K562 (cell line): ENCODE results near the gene ACTG2. TPM values are rescaled to one million over a fixed set of nuclear protein-coding genes. Genes with fewer than 3 reads are reported as not detected.

Experiments
- ATAC-seq: fragments of 200-7000 bp; cut with Tn5 transposase; 3 replicates; pipeline ENCODE4 v1.9.1; 2020; ENCODE audit warnings: moderate library complexity
- BruUV-seq: library from RNA; stranded (reverse); fragments of 400-500 nt; replicated peaks from 2 replicates; lab custom pipeline; 2021; lab: Mats Ljungman, UMichigan
- CTCF ChIA-PET: fragments of 300-600 bp; formaldehyde crosslinking; extraction: SDS; loops from one replicate; lab custom pipeline; 2021; ENCODE audit warnings: low intra/inter-chr PET ratio; lab: Yijun Ruan, JAX
- POLR2A ChIA-PET: fragments of 300-600, 350-650 bp; sonication (Branson Sonifier 250); formaldehyde crosslinking; extraction: SDS; loops from one replicate; lab custom pipeline; 2021; ENCODE audit warnings: antibody characterized with exemption, inconsistent platforms; lab: Yijun Ruan, JAX
- DNase-seq, 4 experiments: peaks; one replicate each; pipeline versions ENCODE4 v3.0.0 to v3.0.0-alpha.2; 2011 to 2018; ENCODE audit warnings: low spot score in 3 of 4, mixed read lengths in 3 of 4; ENCODE audit errors: extremely low read depth in 1 of 4
- FAIRE-seq: peaks from 2 replicates; lab custom pipeline; 2011; peaks lifted over from hg19 to GRCh38; lab: Jason Lieb, UNC
- H2AFZ ChIP-seq: 2 replicates; pipeline ENCODE4 v1.6.0; 2011; ENCODE audit warnings: low read depth, low read length, control low read depth, inconsistent platforms
- H3K27ac ChIP-seq: fragments of 200-600 bp; 3 replicates; pipeline ENCODE4 v1.8.0; 2011; ENCODE audit warnings: low read depth, mild to moderate bottlenecking, control low read depth, inconsistent platforms, low read length, moderate library complexity, mixed read lengths; ENCODE audit errors: extremely low read depth
- H3K27me3 ChIP-seq, 2 experiments: fragments of 300-600 bp in 1 of 2; 2 replicates in 1 of 2; 3 replicates in 1 of 2; pipeline versions ENCODE4 v1.6.0 to v1.8.0; 2011; ENCODE audit warnings: inconsistent platforms in 2 of 2, low read length in 2 of 2, mild to moderate bottlenecking in 1 of 2, mixed read lengths in 1 of 2, moderate library complexity in 1 of 2; ENCODE audit not compliant: control insufficient read depth in 2 of 2, insufficient read depth in 2 of 2
- H3K36me3 ChIP-seq: fragments of 300-600 bp; 3 replicates; pipeline ENCODE4 v1.8.0; 2011; ENCODE audit warnings: mild to moderate bottlenecking, low read length, inconsistent platforms; ENCODE audit not compliant: control insufficient read depth, insufficient read depth
- H3K4me1 ChIP-seq, 2 experiments: fragments of 200-600 bp in 1 of 2; replicated peaks in 1 of 2; 2 replicates in 1 of 2; 3 replicates in 1 of 2; pipeline versions ENCODE4 v1.5.1 to v1.8.0; 2011; ENCODE audit warnings: inconsistent platforms in 2 of 2, low read length in 2 of 2, mild to moderate bottlenecking in 1 of 2, mixed read lengths in 1 of 2, moderate library complexity in 1 of 2; ENCODE audit not compliant: control insufficient read depth in 2 of 2, insufficient read depth in 2 of 2
- H3K4me2 ChIP-seq: 2 replicates; pipeline ENCODE4 v1.6.1; 2011; ENCODE audit warnings: low read length, control low read depth, inconsistent platforms, mixed read lengths; ENCODE audit not compliant: insufficient read depth
- H3K4me3 ChIP-seq: fragments of 200-600 bp; sonication (generic), shearing (Covaris generic); 2 replicates; pipeline ENCODE4 v1.5.1; 2016; ENCODE audit warnings: control low read depth, inconsistent platforms
- H3K79me2 ChIP-seq: fragments of 200-600 bp; 3 replicates; pipeline ENCODE4 v1.8.0; 2011; ENCODE audit warnings: low read length, inconsistent platforms; ENCODE audit not compliant: control insufficient read depth, insufficient read depth
- H3K9ac ChIP-seq, 2 experiments: 2 replicates each; pipeline versions ENCODE4 v1.6.0 to v1.6.1; 2011; ENCODE audit warnings: low read depth in 2 of 2, low read length in 2 of 2, control low read depth in 1 of 2, inconsistent platforms in 1 of 2, mild to moderate bottlenecking in 1 of 2, mixed read lengths in 1 of 2; ENCODE audit not compliant: insufficient read depth in 1 of 2
- H3K9me1 ChIP-seq: one replicate; pipeline ENCODE4 v1.6.0; 2011; ENCODE audit warnings: inconsistent platforms, mild to moderate bottlenecking, low read length, moderate library complexity; ENCODE audit not compliant: control insufficient read depth, insufficient read depth
- H3K9me3 ChIP-seq: replicated peaks from 2 replicates; pipeline ENCODE4 v1.5.1; 2011; ENCODE audit warnings: low read depth, low read length, inconsistent platforms; ENCODE audit not compliant: control insufficient read depth, insufficient read depth
- H4K20me1 ChIP-seq: replicated peaks from 2 replicates; pipeline ENCODE4 v1.6.1; 2011; ENCODE audit warnings: low read length, inconsistent platforms, mixed read lengths; ENCODE audit not compliant: control insufficient read depth, insufficient read depth
- ARHGAP35 ChIP-seq: fragments of 450-650 bp; IDR thresholded peaks from 2 replicates; pipeline ENCODE4 v1.6.1; 2018; ENCODE audit not compliant: partially characterized antibody
- GATAD2B ChIP-seq: fragments of 450-650 bp; IDR thresholded peaks from 2 replicates; pipeline ENCODE4 v1.6.1; 2017; ENCODE audit warnings: mild to moderate bottlenecking, borderline replicate concordance
- HDAC1 ChIP-seq, 2 experiments: fragments of 450-650 bp; IDR thresholded peaks; 2 replicates each; pipeline ENCODE4 v1.6.1; 2016 to 2017; ENCODE audit warnings: inconsistent platforms in 1 of 2, mild to moderate bottlenecking in 1 of 2, moderate library complexity in 1 of 2
- HIVEP1 ChIP-seq: fragments of 250-450 bp; sonication (Bioruptor Pico); IDR thresholded peaks from 2 replicates; pipeline ENCODE4 v1.4.0; 2020; ENCODE audit warnings: mild to moderate bottlenecking
- SAFB2 ChIP-seq: fragments of 200-400 bp; formaldehyde crosslinking; IDR thresholded peaks from 2 replicates; pipeline ENCODE4 v1.6.1; 2018; ENCODE audit warnings: borderline replicate concordance, low read length, low read depth, moderate library complexity; ENCODE audit not compliant: severe bottlenecking
- ZNF12 ChIP-seq: sonication (generic); formaldehyde crosslinking; IDR thresholded peaks from 2 replicates; pipeline ENCODE4 v1.4.0; 2020; ENCODE audit warnings: mild to moderate bottlenecking, missing genetic modification reagents
- ZNF232 ChIP-seq: sonication (generic); formaldehyde crosslinking; IDR thresholded peaks from 2 replicates; pipeline ENCODE4 v1.8.0; 2022; ENCODE audit warnings: mild to moderate bottlenecking, missing genetic modification reagents
- WGBS: fragments of 100-300 bp; shearing (Covaris generic); methylation state at CpG from one replicate; pipeline ENCODE4 v1.1.6; 2016; ENCODE audit warnings: low coverage, mixed read lengths; ENCODE audit not compliant: insufficient coverage; ENCODE audit errors: missing lambda C conversion rate; 5-methylcytosine and 5-hydroxymethylcytosine counted together
- in situ Hi-C: fragments of 300-500 bp; cut with MboI; formaldehyde crosslinking; loops from 4 replicates; pipeline ENCODE4 v1.15.0; 2018; ENCODE audit warnings: inconsistent platforms, mixed read lengths
- intact Hi-C: fragments of 100-400 bp; cut with micrococcal nuclease; formaldehyde crosslinking; loops from 2 replicates; pipeline ENCODE4 v1.14.2; 2022
- polyA plus RNA-seq, 8 experiments: library from polyadenylated mRNA; depleted of rRNA in 4 of 8; stranded (reverse) in 5 of 8; unstranded in 3 of 8; fragments of >200 nt; fragmentation: Nextera tagmentation in 2 of 8; fragmentation: Illumina TruSeq in 1 of 8; extraction: Ambion mirVana in 2 of 8; extraction: Trizol in 1 of 8; gene quantifications; 2 replicates each; pipeline versions ENCODE4 v1.2.1 to v1.2.3, GENCODE V29; 2011 to 2014; ENCODE audit warnings: inconsistent platforms in 1 of 8, missing spikeins in 1 of 8
- total RNA-seq, 7 experiments: library from RNA; depleted of rRNA in 6 of 7; stranded (reverse); fragments of >200 nt in 6 of 7; fragmentation: Illumina TruSeq in 2 of 7; extraction: Trizol in 2 of 7; gene quantifications; 2 replicates each; pipeline versions ENCODE4 v1.2.1 to v1.2.3, GENCODE V29; 2011 to 2021; ENCODE audit warnings: low replicate concordance in 1 of 7
- TF ChIP-seq, protein P1 (sequence below): sonication (generic); formaldehyde crosslinking; IDR thresholded peaks from 2 replicates; pipeline ENCODE4 v1.8.1; 2022; ENCODE audit warnings: missing genetic modification reagents

The ACTG2 gene
- total and polyA plus RNA-seq, 9 of the 15 experiments (the other 6 are each of a cell fraction or from before 2014, with no cell fraction given): 0.06 to 0.60 TPM; not detected in 7

DNA sequence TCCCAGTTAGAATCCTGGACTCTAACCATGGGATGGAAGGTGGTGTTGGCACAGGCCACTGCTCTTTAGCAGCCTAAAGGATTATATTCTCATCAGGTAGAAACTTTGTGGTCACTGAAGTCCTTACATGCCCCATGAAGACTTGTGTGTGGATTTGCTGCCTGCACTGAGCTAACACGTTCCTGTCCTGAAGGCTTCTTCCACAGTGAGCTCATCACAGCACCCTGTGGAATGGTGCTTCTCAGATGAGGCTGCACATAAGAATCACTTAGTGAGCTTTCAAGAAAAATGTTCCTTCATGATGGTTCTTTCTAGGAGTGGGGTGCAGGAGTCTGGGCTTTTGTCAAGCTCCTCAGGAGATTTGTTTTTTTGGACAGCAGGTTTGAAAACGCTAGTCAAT is 37.3 kb upstream of the ACTG2 start:
- FAIRE-seq (no peak), DNase-seq (no peak), ATAC-seq (no peak)
- Histone ChIP-seq H3K4me2 (no peak overlapping the region), H2AFZ (no peak overlapping the region), H3K27me3 (no peaks in the 10 kb centered on the region), H3K9me3 (no peaks in the 10 kb centered on the region), H3K4me3 (no peak overlapping the region), H3K4me1 (no peaks in the 10 kb centered on the region), H3K9ac (no peak overlapping the region), H3K27ac (no peak overlapping the region), H4K20me1 (no peaks in the 10 kb centered on the region), H3K36me3 (peaks cover 84% of the 10 kb centered on the region), H3K79me2 (no peaks in the 10 kb centered on the region), H3K9me1 (no peaks in the 10 kb centered on the region)
- CTCF ChIA-PET: no interaction called here
- no TSS peak for BruUV-seq
- intact Hi-C loops (no loop called here), in situ Hi-C loops (no loop called here)
- POLR2A ChIA-PET: interaction anchor here (0.6 to 1.1 kb wide), 3 partner anchors 9 to 506 kb away, joined by 3 to 4 read pairs (median 3); partner anchors contain the start of gene STAMBP
- WGBS: 73% methylated on average over 2 of the region's 2 CpGs
- no peak for TF ChIP-seq SAFB2
- no peak for TF ChIP-seq HDAC1 (IDR thresholded peaks at IDR 0.05)

GRCh38 chr2:73856214-73856613 is 36.6 kb upstream of the ACTG2 start:
- H3K36me3 ChIP-seq: peaks cover 84% of the 10 kb centered on the region
- no TSS peak for BruUV-seq
- ATAC-seq (no peak), FAIRE-seq (no peak), DNase-seq (no peak)
- no peaks in the 10 kb centered on the region for H3K9me3 ChIP-seq
- H3K4me1 ChIP-seq: no peaks in the 10 kb centered on the region
- CTCF ChIA-PET: no interaction called here
- H2AFZ ChIP-seq: no peak overlapping the region
- no peaks in the 10 kb centered on the region for H3K9me1 ChIP-seq
- no peaks in the 10 kb centered on the region for H3K79me2 ChIP-seq
- no peaks in the 10 kb centered on the region for H3K27me3 ChIP-seq
- intact Hi-C loops (no loop called here), in situ Hi-C loops (no loop called here)
- H4K20me1 ChIP-seq: no peaks in the 10 kb centered on the region
- POLR2A ChIA-PET: interaction anchor here (0.9 to 1.1 kb wide), 3 partner anchors 9 to 28 kb away, joined by 3 to 4 read pairs (median 3); partner anchors contain the start of gene STAMBP
- no peak overlapping the region for H3K27ac ChIP-seq
- no peak for TF ChIP-seq ZNF12 (CRISPR knock-in tag)
- no peak for TF ChIP-seq ARHGAP35
- TF ChIP-seq, protein P1, sequence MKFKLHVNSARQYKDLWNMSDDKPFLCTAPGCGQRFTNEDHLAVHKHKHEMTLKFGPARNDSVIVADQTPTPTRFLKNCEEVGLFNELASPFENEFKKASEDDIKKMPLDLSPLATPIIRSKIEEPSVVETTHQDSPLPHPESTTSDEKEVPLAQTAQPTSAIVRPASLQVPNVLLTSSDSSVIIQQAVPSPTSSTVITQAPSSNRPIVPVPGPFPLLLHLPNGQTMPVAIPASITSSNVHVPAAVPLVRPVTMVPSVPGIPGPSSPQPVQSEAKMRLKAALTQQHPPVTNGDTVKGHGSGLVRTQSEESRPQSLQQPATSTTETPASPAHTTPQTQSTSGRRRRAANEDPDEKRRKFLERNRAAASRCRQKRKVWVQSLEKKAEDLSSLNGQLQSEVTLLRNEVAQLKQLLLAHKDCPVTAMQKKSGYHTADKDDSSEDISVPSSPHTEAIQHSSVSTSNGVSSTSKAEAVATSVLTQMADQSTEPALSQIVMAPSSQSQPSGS (CRISPR knock-in tag): no peak
- no peak for TF ChIP-seq GATAD2B
- TF ChIP-seq ZNF232: no peak
- no peak for TF ChIP-seq HIVEP1 (CRISPR knock-in tag)
- no peak overlapping the region for H3K4me2 ChIP-seq
- H3K9ac ChIP-seq: no peak overlapping the region
- H3K4me3 ChIP-seq: no peak overlapping the region
